Stimulated activated CD8-positive, alpha-beta memory T cell treated with anti-CD3 and anti-CD28 coated beads, Interleukin-4, amount 100 ng/mL, for 1 hour (primary cell): Measurements from ENCODE around the gene CELF3.

Experiments
- DNase-seq, 2 donors: peaks; one replicate each; pipeline ENCODE4 v3.0.0-alpha.2; 2020; ENCODE audit warnings: low read depth in 2 of 2, low spot score in 1 of 2

The CELF3 gene

GRCh38 chr1:151720974-151721787 lies 4.6 kb upstream of the CELF3 start, which contains the start of gene RIIAD1:
TSS of gene RIIAD1 (plus strand) at chr1:151721522. CDS start at chr1:151721537, 15 bp downstream.
- DNase-seq = no peak

- DNase-seq = no peak
These were observed 4.0 kb upstream of the CELF3 start for GRCh38 chr1:151720554-151720953.

GRCh38 chr1:151720125-151720524 lies 3.5 kb upstream of the CELF3 start:
- DNase-seq = no peak

GRCh38 chr1:151718666-151719065 lies 2.1 kb upstream of the CELF3 start:
- no peak for DNase-seq

GRCh38 chr1:151718011-151718431 lies 1.4 kb upstream of the CELF3 start:
- no peak for DNase-seq

GRCh38 chr1:151716405-151716762 lies 219 bp downstream of the CELF3 start:
- DNase-seq = no peak

GRCh38 chr1:151715726-151716404 lies 738 bp downstream of the CELF3 start:
- no peak for DNase-seq

- no peak for DNase-seq
These were observed 1.5 kb downstream of the CELF3 start for GRCh38 chr1:151714820-151715725.

- DNase-seq = no peak
These were observed 2.7 kb downstream of the CELF3 start for GRCh38 chr1:151713874-151714273.

GRCh38 chr1:151713044-151713443 lies 3.6 kb downstream of the CELF3 start:
- DNase-seq = no peak

GRCh38 chr1:151711951-151712350 lies 4.7 kb downstream of the CELF3 start:
- no peak for DNase-seq

- no peak for DNase-seq
These were observed 5.4 kb downstream of the CELF3 start for GRCh38 chr1:151711044-151711800.

- DNase-seq = no peak
These were observed 6.3 kb downstream of the CELF3 start for GRCh38 chr1:151710187-151710840.

GRCh38 chr1:151708891-151709290 lies 7.7 kb downstream of the CELF3 start:
- DNase-seq = no peak

- DNase-seq = no peak
These were observed 9.0 kb downstream of the CELF3 start for GRCh38 chr1:151707541-151708065.

- DNase-seq = no peak
These were observed 9.9 kb downstream of the CELF3 start for GRCh38 chr1:151706464-151707415.

GRCh38 chr1:151705753-151706463 lies 10.7 kb downstream of the CELF3 start:
- DNase-seq = no peak

- no peak for DNase-seq
These were observed 11.5 kb downstream of the CELF3 start for GRCh38 chr1:151705146-151705545.
